ENCODE measurements around the gene LMBR1.

- TF ChIP-seq, protein P1, sequence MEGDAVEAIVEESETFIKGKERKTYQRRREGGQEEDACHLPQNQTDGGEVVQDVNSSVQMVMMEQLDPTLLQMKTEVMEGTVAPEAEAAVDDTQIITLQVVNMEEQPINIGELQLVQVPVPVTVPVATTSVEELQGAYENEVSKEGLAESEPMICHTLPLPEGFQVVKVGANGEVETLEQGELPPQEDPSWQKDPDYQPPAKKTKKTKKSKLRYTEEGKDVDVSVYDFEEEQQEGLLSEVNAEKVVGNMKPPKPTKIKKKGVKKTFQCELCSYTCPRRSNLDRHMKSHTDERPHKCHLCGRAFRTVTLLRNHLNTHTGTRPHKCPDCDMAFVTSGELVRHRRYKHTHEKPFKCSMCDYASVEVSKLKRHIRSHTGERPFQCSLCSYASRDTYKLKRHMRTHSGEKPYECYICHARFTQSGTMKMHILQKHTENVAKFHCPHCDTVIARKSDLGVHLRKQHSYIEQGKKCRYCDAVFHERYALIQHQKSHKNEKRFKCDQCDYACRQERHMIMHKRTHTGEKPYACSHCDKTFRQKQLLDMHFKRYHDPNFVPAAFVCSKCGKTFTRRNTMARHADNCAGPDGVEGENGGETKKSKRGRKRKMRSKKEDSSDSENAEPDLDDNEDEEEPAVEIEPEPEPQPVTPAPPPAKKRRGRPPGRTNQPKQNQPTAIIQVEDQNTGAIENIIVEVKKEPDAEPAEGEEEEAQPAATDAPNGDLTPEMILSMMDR (IDR thresholded peaks at IDR 0.05; ENCODE audit: poor library complexity) = no peak
- TF ChIP-seq EZH2 (IDR thresholded peaks at IDR 0.05; ENCODE audit: borderline replicate concordance) = no peak
- TF ChIP-seq EZH2phosphoT487 (IDR thresholded peaks at IDR 0.05; ENCODE audit: low read depth, severe bottlenecking, unreplicated experiment) = no peak
These were observed 3.5 kb upstream of the LMBR1 start for GRCh38 chr7:156896388-156897022.
